Breast epithelium (tissue), 4 donors: Measurements from ENCODE around the gene ITGB5. TPM values are rescaled to one million over a fixed set of nuclear protein-coding genes. Genes with fewer than 3 reads are reported as not detected.

Experiments
- DNase-seq, 2 donors: peaks; one replicate each; pipeline ENCODE4 v3.0.0-alpha.2; 2019; ENCODE audit warnings: low spot score in 2 of 2
- H3K27ac ChIP-seq, 2 donors: fragments of 200-600 bp; sonication (generic) in 1 of 2; one replicate each; pipeline ENCODE4 v1.5.1; 2016 to 2019; ENCODE audit warnings: mild to moderate bottlenecking in 1 of 2
- H3K27me3 ChIP-seq, 2 donors: fragments of 200-600 bp; sonication (generic) in 1 of 2; one replicate each; pipeline versions ENCODE4 v1.5.1 to v1.6.0; 2017 to 2019; ENCODE audit warnings: control low read depth in 1 of 2, mild to moderate bottlenecking in 1 of 2
- H3K36me3 ChIP-seq: fragments of 200-600 bp; one replicate; pipeline ENCODE4 v1.5.1; 2019
- H3K4me1 ChIP-seq, 2 donors: fragments of 200-600 bp; sonication (generic); one replicate each; pipeline ENCODE4 v1.5.1; 2016 to 2019; ENCODE audit warnings: control low read depth in 1 of 2
- H3K4me3 ChIP-seq, 3 donors: fragments of 200-600 bp; sonication (generic); 1 replicate in 2 of 3; 2 replicates in 1 of 3; pipeline ENCODE4 v1.5.1; 2016 to 2019; ENCODE audit warnings: mild to moderate bottlenecking in 3 of 3, moderate library complexity in 2 of 3
- H3K9me3 ChIP-seq, 2 donors: fragments of 200-600 bp; sonication (generic) in 1 of 2; one replicate each; pipeline ENCODE4 v1.5.1; 2016 to 2019; ENCODE audit warnings: control low read depth in 1 of 2
- POLR2A ChIP-seq: fragments of 450-650 bp; IDR thresholded peaks from one replicate; pipeline ENCODE4 v1.6.1; 2016; ENCODE audit warnings: antibody characterized with exemption, mild to moderate bottlenecking, moderate library complexity
- POLR2AphosphoS5 ChIP-seq, 3 donors: sonication (generic); formaldehyde crosslinking; IDR thresholded peaks; one replicate each; pipeline ENCODE4 v1.6.1; 2017; ENCODE audit warnings: antibody characterized with exemption in 3 of 3
- intact Hi-C: fragments of 100-400 bp; cut with DNase I; formaldehyde crosslinking; loops from one replicate; pipeline ENCODE4 v1.15.1; 2023; ENCODE audit warnings: low total_unique reads
- total RNA-seq, 3 donors: library from RNA; depleted of rRNA; stranded (reverse); fragments of >200 nt; gene quantifications; one replicate each; pipeline ENCODE4 v1.1.0, GENCODE V29; 2016
- TF ChIP-seq, protein P1 (sequence below), 3 donors: fragments of 450-650 bp; IDR thresholded peaks; one replicate each; pipeline ENCODE4 v1.5.1; 2016 to 2017; ENCODE audit warnings: antibody characterized with exemption in 3 of 3, mild to moderate bottlenecking in 3 of 3, moderate library complexity in 3 of 3

The ITGB5 gene
- total RNA-seq, 3 donors from 2014 or later: 80.1 to 286 (median 181) TPM

DNA sequence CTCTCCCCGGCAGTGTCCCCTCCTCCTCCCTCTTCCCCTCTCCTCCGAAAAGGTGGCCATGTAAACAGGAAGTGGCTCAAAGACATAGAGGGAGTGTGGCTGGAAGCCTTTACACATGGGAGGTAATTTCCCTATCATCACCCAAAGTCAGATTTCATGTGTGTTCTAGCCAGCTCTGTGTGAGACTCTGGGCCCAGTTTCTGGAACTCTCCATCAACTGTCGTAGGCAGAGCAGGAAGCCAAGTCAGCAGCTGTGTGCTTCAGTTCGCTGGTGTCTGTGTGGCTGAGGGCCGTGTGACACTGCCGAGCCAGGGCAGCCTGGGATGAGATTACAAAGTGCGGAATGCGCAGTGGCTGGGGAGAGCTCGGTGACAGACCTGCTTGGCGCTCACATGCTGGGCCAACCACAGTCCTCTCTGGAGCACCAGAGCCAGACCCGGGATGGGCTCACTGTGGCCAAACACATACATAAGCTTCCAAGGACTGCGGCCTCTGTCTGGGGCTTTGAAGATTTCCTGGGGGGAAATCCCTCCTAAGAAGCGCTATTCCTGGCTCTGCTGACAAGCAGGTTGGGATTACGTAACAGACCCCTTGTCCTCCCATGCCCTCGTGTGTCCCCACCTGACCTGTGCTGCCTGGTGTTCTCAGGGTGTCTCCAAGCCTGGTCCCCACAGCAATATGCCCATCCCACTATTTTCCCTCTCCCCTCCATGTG lies 106.2 kb downstream of the ITGB5 start:
- no peak for TF ChIP-seq POLR2A
- TF ChIP-seq, protein P1, sequence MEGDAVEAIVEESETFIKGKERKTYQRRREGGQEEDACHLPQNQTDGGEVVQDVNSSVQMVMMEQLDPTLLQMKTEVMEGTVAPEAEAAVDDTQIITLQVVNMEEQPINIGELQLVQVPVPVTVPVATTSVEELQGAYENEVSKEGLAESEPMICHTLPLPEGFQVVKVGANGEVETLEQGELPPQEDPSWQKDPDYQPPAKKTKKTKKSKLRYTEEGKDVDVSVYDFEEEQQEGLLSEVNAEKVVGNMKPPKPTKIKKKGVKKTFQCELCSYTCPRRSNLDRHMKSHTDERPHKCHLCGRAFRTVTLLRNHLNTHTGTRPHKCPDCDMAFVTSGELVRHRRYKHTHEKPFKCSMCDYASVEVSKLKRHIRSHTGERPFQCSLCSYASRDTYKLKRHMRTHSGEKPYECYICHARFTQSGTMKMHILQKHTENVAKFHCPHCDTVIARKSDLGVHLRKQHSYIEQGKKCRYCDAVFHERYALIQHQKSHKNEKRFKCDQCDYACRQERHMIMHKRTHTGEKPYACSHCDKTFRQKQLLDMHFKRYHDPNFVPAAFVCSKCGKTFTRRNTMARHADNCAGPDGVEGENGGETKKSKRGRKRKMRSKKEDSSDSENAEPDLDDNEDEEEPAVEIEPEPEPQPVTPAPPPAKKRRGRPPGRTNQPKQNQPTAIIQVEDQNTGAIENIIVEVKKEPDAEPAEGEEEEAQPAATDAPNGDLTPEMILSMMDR (IDR thresholded peaks at IDR 0.05): no peak
- peak; percentile 4 to 60 (median 43) for TF ChIP-seq POLR2AphosphoS5 (IDR thresholded peaks at IDR 0.05)

GRCh38 chr3:124780356-124780755 lies 106.8 kb downstream of the ITGB5 start:
- Histone ChIP-seq H3K36me3 (no peaks in the 10 kb centered on the region), H3K9me3 (no peaks in the 10 kb centered on the region), H3K4me1 (peaks cover 20 to 39% of the 10 kb centered on the region in 2 donors), H3K4me3 (peak overlapping the region in 2 of 3 donors; percentile 21 to 56), H3K27me3 (no peaks in the 10 kb centered on the region), H3K27ac (peak overlapping the region; percentile 90 to 94)
- DNase-seq: peak; percentile 65 to 92
- TF ChIP-seq POLR2AphosphoS5 (IDR thresholded peaks at IDR 0.05): peak in 2 of 3 donors; percentile 17 to 24
- TF ChIP-seq, protein P1 (IDR thresholded peaks at IDR 0.05): no peak
- intact Hi-C loops: no loop called here

More for the DNA sequence above, 106.2 kb downstream of the ITGB5 start:
- Histone ChIP-seq H3K4me3 (peak overlapping the region in 2 of 3 donors; percentile 21 to 56), H3K36me3 (no peaks in the 10 kb centered on the region), H3K27ac (peak overlapping the region; percentile 90 to 94), H3K9me3 (no peaks in the 10 kb centered on the region), H3K4me1 (peaks cover 20 to 39% of the 10 kb centered on the region in 2 donors), H3K27me3 (no peaks in the 10 kb centered on the region)
- DNase-seq: peak in 1 of 2 donors; percentile 84
- intact Hi-C loops: no loop called here

DNA sequence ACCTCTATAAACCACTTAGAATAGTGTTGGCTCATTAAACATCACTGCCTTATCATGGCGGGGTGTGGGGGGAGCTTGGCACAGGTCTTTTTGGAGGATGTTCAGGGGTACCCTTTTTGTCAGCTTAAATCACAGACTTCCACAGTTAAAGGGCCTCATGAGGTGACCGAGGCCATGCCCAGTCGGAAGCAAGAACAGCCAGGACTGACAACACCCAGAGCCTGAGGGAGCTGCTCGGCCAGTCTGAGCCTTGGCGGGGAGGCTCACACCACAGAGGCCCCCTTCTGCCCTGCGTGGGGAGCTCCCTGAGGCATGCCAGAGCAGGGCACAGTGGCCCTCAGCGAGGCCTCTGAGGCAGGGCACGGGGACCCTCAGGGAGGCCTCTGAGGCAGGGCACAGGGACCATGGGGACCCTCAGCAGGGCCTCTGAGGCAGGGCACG lies 107.4 kb downstream of the ITGB5 start:
- H3K4me1 ChIP-seq: peaks cover 24 to 34% of the 10 kb centered on the region in 2 donors
- intact Hi-C loops: no loop called here

DNA sequence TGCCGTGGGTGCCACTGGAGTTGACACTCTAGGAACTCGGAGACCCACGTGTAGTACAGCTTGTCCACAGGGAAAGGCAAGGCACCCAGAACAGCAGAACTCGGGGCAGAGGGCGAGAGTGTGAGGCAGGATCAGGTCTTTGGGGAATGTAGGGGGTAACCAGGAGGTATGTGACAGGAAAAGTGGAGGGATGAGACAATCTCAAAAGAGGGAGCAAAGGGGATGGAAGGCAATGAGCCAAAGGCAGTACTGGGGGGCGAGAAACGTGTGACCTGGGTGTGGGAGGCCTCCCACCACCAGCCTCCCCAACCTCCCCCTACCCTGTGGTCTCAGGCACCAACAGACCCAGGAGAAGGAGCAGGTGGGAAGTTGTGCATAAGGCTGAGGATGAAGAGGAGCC lies 108.0 kb downstream of the ITGB5 start:
- Histone ChIP-seq H3K27ac (peak overlapping the region; percentile 90 to 94), H3K36me3 (no peaks in the 10 kb centered on the region), H3K4me3 (no peak overlapping the region), H3K27me3 (no peaks in the 10 kb centered on the region), H3K4me1 (peaks cover 27 to 32% of the 10 kb centered on the region in 2 donors), H3K9me3 (no peaks in the 10 kb centered on the region)
- no peak for TF ChIP-seq POLR2A
- TF ChIP-seq, protein P1 (IDR thresholded peaks at IDR 0.05): no peak
- no peak for TF ChIP-seq POLR2AphosphoS5 (IDR thresholded peaks at IDR 0.05)
- no peak for DNase-seq
- intact Hi-C loops: no loop called here

More for the DNA sequence above, 107.4 kb downstream of the ITGB5 start:
- Histone ChIP-seq H3K27me3 (no peaks in the 10 kb centered on the region), H3K9me3 (no peaks in the 10 kb centered on the region), H3K4me3 (peak overlapping the region in 2 of 3 donors; percentile 21 to 56), H3K27ac (peak overlapping the region; percentile 90 to 94), H3K36me3 (no peaks in the 10 kb centered on the region)
- TF ChIP-seq POLR2A (no peak), POLR2AphosphoS5 (IDR thresholded peaks at IDR 0.05) (no peak)
- TF ChIP-seq, protein P1 (IDR thresholded peaks at IDR 0.05): no peak
- peak in 1 of 2 donors; percentile 41 for DNase-seq

GRCh38 chr3:124777762-124778470 lies 109.2 kb downstream of the ITGB5 start:
- intact Hi-C loops: no loop called here
- Histone ChIP-seq H3K9me3 (no peaks in the 10 kb centered on the region), H3K4me1 (peaks cover 27 to 32% of the 10 kb centered on the region in 2 donors), H3K27ac (peak overlapping the region in 1 of 2 donors; percentile 94), H3K36me3 (no peaks in the 10 kb centered on the region), H3K27me3 (no peaks in the 10 kb centered on the region), H3K4me3 (no peak overlapping the region)
- no peak for TF ChIP-seq POLR2AphosphoS5 (IDR thresholded peaks at IDR 0.05)
- TF ChIP-seq, protein P1 (IDR thresholded peaks at IDR 0.05): no peak
- TF ChIP-seq POLR2A: no peak
- DNase-seq: no peak
